22Rv1 (cell line): Measurements from ENCODE around the gene STXBP1.

Source experiments
- ZFX ChIP-seq: fragments of 450-650 bp; IDR thresholded peaks from 2 replicates; pipeline ENCODE4 v1.6.1; 2017; ENCODE audit warnings: antibody characterized with exemption, borderline replicate concordance
- TF ChIP-seq, protein P1 (sequence below): fragments of 450-650 bp; IDR thresholded peaks from 2 replicates; pipeline ENCODE4 v1.5.1; 2017; ENCODE audit warnings: mild to moderate bottlenecking

DNA sequence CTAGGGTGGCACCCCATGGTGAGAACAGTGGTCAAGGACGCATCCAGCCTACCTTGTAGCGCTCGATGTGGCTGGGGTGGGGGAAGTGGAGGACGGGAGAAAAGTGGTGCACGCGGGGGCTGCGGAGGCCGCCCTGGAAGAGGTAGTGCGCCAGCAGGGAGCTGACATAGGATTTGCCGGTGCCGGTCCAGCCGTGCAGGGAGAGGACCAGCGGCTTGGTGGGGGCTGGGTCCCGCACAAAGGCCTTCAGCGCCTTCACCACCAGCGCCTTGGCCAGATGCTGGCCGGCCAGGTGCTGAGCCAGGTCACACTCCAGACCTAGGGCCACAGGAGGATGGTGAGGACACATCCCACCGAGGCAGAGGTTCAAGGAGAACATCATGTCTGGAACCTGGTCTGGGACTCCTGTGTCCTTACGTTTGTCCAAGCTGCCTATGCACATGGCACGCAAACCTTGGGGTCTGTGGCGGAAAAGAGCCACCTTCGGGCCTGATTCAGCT is 122.2 kb downstream of the STXBP1 start:
- TF ChIP-seq, protein P1, sequence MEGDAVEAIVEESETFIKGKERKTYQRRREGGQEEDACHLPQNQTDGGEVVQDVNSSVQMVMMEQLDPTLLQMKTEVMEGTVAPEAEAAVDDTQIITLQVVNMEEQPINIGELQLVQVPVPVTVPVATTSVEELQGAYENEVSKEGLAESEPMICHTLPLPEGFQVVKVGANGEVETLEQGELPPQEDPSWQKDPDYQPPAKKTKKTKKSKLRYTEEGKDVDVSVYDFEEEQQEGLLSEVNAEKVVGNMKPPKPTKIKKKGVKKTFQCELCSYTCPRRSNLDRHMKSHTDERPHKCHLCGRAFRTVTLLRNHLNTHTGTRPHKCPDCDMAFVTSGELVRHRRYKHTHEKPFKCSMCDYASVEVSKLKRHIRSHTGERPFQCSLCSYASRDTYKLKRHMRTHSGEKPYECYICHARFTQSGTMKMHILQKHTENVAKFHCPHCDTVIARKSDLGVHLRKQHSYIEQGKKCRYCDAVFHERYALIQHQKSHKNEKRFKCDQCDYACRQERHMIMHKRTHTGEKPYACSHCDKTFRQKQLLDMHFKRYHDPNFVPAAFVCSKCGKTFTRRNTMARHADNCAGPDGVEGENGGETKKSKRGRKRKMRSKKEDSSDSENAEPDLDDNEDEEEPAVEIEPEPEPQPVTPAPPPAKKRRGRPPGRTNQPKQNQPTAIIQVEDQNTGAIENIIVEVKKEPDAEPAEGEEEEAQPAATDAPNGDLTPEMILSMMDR = no peak; the same call in none of the 2 replicates
- TF ChIP-seq ZFX = no peak
